NCI-H748 (cell line): Measurements from ENCODE around the gene OVCH2.
"Not testable (repeated sequence)": the region's sequence is repeated elsewhere in the genome, so short reads cannot be mapped to it uniquely, and the experiment has no call there.

ENCODE experiments used
- DNase-seq: peaks from one replicate; lab custom pipeline; 2025; ENCODE audit not compliant: unreplicated experiment; lab: John Stamatoyannopoulos, UW

OVCH2 gene, protein sequence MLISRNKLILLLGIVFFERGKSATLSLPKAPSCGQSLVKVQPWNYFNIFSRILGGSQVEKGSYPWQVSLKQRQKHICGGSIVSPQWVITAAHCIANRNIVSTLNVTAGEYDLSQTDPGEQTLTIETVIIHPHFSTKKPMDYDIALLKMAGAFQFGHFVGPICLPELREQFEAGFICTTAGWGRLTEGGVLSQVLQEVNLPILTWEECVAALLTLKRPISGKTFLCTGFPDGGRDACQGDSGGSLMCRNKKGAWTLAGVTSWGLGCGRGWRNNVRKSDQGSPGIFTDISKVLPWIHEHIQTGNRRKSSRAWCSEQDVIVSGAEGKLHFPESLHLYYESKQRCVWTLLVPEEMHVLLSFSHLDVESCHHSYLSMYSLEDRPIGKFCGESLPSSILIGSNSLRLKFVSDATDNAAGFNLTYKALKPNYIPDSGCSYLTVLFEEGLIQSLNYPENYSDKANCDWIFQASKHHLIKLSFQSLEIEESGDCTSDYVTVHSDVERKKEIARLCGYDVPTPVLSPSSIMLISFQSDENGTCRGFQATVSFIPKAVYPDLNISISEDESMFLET

DNA sequence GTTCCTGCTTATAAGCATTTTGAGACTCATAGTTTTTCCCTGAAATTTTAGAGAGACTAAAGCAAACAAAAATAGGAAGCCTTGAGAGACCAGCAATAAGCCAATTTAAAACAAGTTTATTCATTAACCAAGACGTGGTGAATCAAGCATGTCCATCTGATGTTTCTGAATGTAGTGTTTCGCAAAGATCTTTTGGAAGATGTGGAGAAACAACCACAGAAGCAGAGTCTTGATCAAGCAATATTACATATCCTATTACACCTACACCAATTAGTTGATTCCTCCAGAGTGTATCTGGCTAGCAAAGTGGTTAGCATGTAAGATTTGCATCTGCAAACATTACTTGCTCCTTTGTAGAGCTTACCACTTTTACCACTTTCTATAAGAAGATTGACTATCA is at the start of gene OVCH2:
Gene OVCH2, minus strand, starts transcription at position 101 of the 400 bp plus-strand sequence. Its CDS starts 83 bp downstream, at position 18.
- no peak for DNase-seq

DNA sequence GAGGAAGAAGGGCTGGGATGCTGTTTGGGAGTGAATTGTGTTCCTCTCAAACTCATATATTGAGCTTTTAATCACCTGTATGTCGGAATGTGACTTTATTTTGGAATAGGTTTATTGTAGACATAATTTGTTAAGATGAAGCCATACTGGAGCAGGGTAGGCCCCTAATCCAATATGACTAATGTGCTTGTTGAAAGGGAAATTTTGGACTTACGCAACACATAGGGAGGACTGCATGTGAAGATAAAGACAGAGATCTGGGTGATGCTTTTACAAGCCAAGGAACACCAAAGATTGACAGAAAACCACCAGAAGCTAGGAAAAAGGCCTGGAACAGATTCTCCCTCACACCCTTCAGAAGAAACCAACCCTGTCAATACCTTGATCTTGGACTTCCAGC is 43.2 kb upstream of the OVCH2 start:
- DNase-seq: no peak

DNA sequence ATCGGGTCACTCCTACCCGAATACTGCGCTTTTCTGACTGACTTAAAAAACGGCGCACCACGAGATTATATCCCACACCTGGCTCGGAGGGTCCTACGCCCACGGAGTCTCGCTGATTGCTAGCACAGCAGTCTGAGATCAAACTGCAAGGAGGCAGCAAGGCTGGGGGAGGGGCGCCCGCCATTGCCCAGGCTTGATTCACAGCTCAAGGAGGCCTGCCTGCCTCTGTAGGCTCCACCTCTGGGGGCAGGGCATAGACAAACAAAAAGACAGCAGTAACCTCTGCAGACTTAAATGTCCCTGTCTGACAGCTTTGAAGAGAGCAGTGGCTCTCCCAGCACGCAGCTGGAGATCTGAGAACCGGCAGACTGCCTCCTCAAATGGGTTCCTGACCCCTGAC is 28.5 kb upstream of the OVCH2 start:
- not testable (repeated sequence) for DNase-seq

DNA sequence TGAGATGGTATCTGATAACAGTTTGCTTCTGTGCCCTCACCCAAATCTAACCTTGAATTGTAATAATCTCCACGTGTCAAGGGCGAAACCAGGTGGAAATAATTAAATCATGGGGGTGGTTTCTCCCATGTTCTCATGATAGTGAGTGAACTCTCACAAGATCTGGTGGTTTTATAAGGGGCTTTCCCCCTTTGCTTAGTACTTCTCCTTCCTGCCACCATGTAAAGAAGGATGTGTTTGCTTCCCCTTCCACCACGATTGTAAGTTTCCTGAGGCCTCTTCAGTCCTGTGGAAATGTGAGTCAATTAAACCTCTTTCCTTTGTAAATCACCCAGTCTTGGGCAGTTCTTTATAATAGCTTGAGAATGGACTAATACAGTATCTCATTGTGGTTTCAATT is 8.5 kb upstream of the OVCH2 start:
- no peak for DNase-seq

DNA sequence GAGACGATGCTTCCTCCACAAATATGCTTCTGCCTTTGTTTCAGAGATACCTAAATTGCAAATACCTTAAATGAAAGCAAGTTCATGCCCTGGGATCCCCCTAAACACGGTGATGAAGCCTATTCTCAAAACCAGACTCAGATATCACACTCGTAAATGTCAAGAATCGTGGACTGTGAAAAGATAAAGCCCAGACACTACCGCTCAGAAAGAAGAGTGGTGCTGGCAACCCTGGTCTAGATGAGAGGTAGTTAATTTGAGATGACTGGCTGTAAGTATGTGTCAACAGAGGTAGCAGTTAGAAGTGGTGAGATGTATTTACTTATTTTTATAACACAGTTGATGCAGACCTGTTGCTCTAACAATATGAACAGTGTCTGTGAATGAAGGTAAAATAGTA is 2.5 kb downstream of the OVCH2 start:
- no peak for DNase-seq

DNA sequence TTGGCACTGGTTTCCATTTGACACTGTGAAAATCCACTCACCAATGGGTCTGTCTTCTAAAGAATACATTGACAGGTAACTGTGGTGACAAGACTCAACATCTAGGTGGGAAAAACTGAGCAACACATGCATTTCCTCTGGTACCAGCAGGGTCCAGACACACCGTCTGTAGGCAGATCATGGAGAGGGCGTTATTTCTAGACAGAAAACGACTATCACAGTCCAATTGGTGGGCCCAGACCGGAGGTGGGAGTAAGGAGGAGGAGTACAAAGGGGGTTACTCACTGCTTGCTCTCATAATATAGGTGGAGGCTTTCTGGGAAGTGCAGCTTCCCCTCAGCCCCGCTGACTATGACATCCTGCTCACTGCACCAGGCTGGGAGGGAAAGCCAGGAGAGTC is 9.9 kb downstream of the OVCH2 start:
- DNase-seq: no peak

DNA sequence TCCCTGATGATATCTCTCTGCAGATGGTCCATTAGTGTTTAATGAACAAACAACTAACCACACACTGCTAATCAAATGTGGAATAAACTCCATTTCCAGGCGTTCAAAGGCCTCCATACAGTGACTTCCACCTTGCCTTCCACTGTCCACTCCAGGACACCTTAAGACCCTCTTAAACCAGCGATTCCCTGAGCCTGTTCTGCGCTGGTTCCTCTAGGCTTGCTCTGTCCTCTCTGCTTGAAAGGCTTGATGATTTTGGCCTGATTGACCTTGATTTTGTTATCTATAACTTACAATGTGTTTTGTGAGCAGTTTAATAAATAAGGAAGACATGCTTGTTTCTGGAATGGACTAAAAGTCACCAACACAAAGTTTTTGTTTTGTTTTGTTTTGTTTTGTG is 12.0 kb downstream of the OVCH2 start:
- DNase-seq: no peak

DNA sequence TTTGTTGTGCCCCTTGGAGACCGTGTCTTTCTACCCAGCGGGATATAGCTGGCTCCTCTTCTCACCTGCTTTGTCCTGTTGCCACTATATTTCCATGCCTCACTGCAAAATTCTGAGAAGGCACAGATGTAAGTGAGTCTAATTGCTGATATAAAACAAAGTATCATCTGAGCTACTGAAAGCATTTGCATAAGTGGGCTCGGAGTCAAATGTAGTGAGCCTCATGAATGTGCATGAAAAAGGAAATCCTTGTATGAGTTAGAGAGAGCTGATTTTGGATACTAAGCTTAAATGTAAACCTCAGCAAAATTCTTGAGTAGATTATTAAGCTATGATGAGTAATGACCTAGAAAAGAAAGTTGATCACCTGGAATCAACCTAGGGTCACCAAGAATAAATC is 13.9 kb downstream of the OVCH2 start:
- no peak for DNase-seq

DNA sequence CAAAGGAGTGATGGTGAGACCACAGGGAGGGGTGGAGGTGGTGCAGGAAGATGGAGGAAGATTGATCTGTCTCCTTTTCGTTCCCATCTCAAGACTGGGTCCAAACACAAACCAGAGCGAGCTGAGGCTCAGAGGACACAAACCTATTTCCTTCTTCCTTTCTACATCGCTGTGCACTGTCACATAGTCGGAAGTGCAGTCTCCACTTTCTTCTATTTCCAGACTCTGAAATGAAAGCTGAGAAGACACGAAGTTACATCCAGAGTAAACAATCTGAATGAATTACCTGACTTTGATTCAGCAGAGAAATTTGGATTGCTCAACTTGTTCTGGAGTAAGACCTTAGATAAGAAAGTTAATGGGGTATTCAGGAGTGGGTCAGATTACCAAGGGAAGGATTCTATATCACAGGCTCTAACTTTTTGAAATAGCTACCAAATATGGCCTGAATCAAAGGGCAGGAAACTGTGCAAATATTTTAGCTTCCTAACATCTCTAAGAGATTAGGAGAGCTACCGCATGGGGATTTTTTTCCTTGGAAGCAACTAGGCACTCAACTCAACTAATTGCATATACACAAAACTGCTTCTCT is 14.4 kb downstream of the OVCH2 start:
- DNase-seq: no peak

DNA sequence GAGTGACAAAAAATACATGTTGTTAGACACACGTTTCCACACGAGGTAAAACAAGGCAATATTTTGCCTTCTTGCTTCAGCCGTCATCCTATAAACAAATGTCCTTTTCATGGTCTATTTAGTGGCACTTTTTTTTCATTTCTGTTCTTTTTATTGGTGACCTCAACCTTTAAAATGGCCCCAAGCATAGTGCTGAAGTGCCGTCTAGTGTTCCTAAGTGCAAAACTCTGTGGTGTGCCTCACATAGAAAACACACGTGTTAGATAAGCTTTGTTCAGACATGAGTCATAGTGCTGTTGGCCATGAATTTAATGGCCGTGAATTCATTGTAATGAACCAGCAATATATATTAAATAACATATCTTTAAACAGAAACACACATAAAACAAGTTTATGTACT is 15.6 kb downstream of the OVCH2 start:
- DNase-seq: no peak

DNA sequence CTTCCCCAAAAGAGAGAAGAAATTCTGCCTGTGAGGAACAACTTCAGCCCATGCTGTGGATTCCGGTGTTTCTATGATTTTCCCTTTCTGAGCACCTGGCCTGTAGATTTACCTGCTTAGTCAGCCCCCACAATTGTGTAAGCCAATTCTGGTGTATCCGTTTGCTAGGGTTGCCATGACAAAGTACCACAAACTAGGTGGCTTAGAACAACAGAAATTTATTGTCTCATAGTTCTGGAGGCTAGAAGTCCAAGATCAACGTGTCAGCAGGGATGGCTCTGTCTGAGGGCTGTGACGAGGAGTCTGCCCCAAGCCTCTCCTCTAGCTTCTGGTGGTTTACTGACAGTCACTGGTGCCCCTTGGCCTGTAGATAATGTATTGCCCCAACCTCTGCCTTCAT is 17.0 kb downstream of the OVCH2 start:
- DNase-seq: no peak

DNA sequence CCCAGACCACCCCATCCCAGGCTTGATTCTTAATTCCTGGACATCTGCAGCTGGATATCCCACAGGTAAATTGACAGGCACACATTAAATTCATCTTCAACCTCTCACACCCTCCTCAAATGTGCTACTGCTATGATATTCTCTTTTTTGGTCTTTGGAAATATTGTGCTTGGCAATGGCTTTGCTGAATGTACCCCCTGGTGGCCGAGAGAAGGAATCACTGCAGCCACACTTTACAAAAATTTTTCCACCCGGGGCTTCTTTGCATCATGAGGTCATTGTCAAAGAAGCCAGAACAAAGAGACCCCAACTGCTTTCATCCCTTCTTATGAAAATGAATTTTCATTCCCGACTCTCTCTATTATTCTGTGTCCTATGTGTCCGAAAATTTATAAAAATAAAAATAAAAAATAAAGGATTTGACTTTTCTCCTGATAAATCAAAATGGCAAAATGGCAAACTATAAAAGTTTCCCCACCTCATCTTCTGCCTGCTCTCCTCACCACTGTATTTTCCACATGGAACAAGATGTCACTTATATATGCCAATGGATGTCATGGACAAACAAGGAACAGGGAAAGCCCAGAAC is 17.9 kb downstream of the OVCH2 start:
- DNase-seq: peak; percentile 4

DNA sequence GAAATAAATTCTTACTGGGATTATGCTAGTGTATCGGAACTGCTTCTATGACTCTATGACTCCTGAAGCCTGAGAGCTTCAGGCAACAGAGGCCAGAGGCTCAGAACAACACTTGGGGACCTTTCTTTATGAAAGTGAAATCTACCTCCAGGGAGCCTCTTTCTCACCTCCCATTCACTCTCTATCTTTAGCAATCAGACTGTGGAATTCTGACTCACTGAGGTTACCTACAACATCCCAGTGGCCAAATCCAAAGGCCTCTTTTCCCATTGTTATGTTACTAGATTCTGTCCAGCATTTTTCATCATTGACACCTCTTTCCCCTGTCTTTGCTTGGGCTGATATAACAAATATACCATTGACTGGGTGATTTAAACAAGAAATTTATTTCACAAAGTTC is 18.9 kb downstream of the OVCH2 start:
- DNase-seq: no peak

DNA sequence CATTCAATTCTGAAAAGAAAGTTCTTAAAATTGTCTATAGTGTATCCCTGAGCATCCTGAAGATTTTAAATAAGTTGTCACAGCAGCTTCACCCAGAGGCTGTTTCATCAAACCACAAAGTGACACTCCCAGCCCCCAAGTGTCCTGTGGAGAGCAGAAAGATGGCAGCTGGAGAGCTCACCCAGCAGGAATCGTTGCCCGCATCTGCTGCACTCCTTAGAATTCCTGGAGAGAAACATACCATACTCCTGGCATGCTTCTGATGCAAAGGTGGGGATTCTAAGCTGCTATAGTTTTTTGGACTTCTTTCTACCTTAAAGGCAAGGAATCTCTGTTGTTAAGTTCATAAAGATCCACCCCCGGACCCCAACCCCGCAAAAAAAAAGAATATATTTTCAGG is 19.5 kb downstream of the OVCH2 start:
- no peak for DNase-seq

DNA sequence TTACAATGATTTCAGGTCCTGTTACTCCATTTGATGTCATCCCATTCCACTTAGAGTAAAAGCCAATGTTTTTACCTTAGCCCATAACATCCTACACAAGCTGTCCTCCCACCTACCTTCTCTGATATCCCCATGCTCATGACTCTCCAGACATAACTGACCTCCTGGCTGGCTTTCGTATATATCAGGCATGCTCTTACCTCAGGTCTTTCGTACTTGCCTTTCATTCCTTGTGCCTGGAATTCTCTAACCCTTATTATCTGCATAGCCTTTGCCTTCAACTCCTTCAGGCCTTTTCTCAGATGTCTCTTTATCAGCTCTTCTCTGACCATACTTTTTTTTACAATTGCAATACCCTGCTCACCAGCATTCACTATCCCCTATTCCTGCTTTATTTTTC is 22.7 kb downstream of the OVCH2 start:
- no peak for DNase-seq

DNA sequence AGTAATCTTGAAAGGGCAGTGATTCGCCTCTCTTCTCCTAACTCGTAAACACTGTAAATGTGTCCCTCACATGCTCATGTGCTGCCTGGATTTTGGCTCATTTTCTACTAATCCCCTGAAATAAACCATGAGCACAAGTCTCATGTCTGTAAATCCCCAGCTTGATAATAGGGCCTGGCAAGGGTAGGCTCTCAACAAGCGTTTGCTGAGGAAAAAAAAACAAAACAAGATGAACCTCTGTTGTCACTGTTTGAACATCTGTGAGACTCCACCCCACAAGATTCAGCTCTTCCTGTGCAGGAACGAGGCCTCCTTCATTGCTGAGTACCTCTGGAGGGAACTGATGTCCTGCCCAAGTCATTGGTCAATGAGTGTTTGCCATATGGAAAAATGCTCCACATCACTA is 28.5 kb downstream of the OVCH2 start:
- no peak for DNase-seq

DNA sequence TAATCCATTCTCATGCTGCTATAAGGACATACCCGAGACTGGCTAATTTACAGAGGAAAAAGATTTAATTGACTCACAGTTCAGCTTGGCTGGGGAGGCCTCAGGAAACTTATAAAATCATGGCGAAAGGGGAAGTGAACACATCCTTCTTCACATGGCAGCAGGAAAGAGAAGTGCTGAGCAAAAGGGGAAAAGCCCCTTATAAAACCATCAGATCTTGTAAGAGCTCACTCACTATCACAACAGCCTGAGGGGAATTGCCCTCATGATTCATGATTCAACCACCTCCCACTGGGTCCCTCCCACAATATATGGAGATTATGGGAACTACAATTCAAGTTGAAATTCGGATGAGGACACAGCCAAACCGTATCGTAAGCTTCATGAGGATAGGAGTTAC is 29.2 kb downstream of the OVCH2 start:
- DNase-seq: no peak

DNA sequence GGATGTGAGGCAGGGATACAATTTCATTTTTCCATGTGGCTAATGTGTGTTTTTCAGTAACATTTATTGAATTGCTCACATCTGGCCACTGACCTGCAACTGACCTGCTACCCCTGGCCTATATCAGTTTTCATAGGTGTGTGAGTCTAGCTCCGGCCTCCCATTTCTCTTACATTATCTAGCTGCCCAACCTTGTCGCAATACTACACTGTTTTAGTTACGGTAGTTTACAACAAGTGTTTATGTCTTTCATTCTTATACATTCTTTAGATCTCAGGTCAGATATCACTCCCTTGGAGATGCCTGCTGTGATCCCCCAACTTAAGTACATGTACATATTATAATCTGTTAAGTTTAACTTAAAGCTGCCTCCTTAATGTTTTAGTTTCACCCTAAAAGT is 30.6 kb downstream of the OVCH2 start:
- no peak for DNase-seq

DNA sequence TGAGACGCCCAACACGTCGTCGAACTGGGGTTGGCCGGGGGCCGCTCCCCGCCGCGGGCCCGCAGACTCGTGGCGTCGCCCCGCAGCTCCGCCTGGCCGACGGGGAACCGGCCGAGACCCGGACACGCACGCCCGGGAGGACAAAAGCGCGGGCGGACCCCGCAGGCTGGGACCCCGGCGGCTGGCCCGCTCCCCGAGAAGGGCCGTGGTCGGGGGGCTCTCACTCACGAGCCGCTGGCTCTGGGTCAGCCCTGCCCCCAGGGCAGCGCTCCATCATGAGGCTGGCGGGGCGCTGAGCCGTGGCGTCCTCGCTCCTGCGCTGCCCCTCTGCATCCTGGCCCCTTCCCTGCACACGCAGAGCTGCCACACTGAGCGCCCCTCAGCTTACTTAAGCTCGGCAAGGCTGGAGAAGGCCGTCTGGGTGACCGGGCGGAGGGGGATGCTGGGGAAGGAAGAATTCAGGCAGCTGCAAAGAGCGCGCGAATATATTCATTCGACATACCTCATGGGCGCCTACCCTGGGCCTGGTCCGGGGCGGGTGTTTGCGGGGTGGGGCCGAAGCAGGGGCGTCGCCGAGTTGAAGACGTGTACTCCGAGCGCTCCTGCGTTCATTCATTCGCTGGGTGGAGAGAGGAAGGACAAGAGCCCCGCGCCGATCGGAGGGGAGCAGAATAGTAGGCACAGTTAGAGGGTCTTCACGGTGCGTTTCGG is 32.4 kb downstream of the OVCH2 start:
- peak; percentile 60 for DNase-seq

DNA sequence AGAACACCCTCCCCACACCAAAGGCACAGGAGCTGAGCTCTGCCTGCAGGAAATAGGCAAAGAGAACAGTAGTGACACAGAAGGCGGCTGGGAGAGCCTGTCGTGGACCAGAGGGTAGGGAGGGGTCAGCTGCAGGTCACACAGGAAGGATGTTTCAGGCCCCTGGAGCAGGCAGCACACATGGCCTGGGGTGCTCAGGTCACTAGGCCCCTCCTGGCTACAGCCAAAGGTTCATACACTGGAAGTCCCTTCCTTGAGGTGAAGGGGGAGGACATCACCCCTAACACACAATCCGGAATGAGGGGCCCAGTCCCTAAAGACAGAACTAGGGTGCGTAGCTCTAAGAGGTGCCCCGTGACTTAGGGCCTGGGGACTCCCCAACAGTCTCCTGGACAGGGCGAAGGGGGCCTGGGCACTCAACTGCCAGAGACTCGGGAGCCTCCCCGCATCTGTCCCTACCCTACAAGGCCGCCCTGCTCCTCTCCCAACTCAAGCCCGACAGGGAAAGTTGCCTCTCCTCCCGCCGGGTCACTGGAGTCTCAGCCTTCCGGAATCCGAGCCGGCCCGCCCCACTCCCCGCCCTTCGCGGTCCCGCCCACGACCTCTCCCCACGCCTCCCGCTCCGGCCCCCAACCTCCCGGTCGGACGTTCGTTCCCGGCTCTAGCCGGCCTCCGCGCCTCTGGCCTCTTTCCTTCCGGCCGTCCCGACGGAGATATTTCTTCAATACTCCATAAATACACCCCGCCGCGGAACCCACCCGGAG is 33.1 kb downstream of the OVCH2 start, which contains the start of gene CYB5R2:
Gene CYB5R2, minus strand, starts transcription at position 541 of the 764 bp plus-strand sequence. CDS start 675 bp downstream, outside the sequence.
- DNase-seq: no peak
